DMS53 treated with DMSO at 0.1 percent for 48 hours (cell line): ENCODE measurements around the gene ODC1.
"Not testable (repeated sequence)": the region's sequence is repeated elsewhere in the genome, so short reads cannot be mapped to it uniquely, and the experiment has no call there.

ENCODE experiments used
- DNase-seq: peaks from one replicate; lab custom pipeline; 2025; ENCODE audit not compliant: unreplicated experiment; lab: John Stamatoyannopoulos, UW

The ODC1 gene

GRCh38 chr2:10453905-10454298, 5.8 kb upstream of the ODC1 start:
- no peak for DNase-seq

- no peak for DNase-seq
Observed at GRCh38 chr2:10452956-10453904, 5.1 kb upstream of the ODC1 start.

GRCh38 chr2:10452312-10452711, 4.2 kb upstream of the ODC1 start:
- DNase-seq: peak; percentile 58

GRCh38 chr2:10451819-10452218, 3.7 kb upstream of the ODC1 start:
- DNase-seq: no peak

GRCh38 chr2:10449838-10450691, 1.9 kb upstream of the ODC1 start:
- DNase-seq: peak; percentile 42

GRCh38 chr2:10449486-10449831, 1.3 kb upstream of the ODC1 start:
- DNase-seq: no peak

- peak; percentile 71 for DNase-seq
Observed at GRCh38 chr2:10448576-10449485, 704 bp upstream of the ODC1 start.

GRCh38 chr2:10447300-10447894, 730 bp downstream of the ODC1 start:
- no peak for DNase-seq

- DNase-seq: no peak
Observed at GRCh38 chr2:10446631-10447030, 1.5 kb downstream of the ODC1 start.

- no peak for DNase-seq
Observed at GRCh38 chr2:10444463-10444862, 3.7 kb downstream of the ODC1 start.

- not testable (repeated sequence) for DNase-seq
Observed at GRCh38 chr2:10442469-10443126, 5.5 kb downstream of the ODC1 start.

GRCh38 chr2:10441948-10442347, 6.2 kb downstream of the ODC1 start:
- DNase-seq: no peak

- no peak for DNase-seq
Observed at GRCh38 chr2:10440736-10441135, 7.4 kb downstream of the ODC1 start.

- DNase-seq: no peak
Observed at GRCh38 chr2:10439971-10440370, 8.2 kb downstream of the ODC1 start.

GRCh38 chr2:10439185-10439879, 8.8 kb downstream of the ODC1 start:
- no peak for DNase-seq

GRCh38 chr2:10438688-10439087, 9.4 kb downstream of the ODC1 start:
- DNase-seq: no peak

- no peak for DNase-seq
Observed at GRCh38 chr2:10437806-10438205, 10.3 kb downstream of the ODC1 start.

- no peak for DNase-seq
Observed at GRCh38 chr2:10436583-10437110, 11.5 kb downstream of the ODC1 start.

- no peak for DNase-seq
Observed at GRCh38 chr2:10435820-10436204, 12.3 kb downstream of the ODC1 start.
